HG03108 (cell line): Measurements from ENCODE around the gene EFNA4.

ENCODE experiments used
- ATAC-seq: cut with Tn5 transposase; IDR thresholded peaks from one replicate; pipeline ENCODE4 v1.9.1; 2021; ENCODE audit warnings: moderate library complexity; ENCODE audit not compliant: unreplicated experiment

EFNA4 gene

DNA sequence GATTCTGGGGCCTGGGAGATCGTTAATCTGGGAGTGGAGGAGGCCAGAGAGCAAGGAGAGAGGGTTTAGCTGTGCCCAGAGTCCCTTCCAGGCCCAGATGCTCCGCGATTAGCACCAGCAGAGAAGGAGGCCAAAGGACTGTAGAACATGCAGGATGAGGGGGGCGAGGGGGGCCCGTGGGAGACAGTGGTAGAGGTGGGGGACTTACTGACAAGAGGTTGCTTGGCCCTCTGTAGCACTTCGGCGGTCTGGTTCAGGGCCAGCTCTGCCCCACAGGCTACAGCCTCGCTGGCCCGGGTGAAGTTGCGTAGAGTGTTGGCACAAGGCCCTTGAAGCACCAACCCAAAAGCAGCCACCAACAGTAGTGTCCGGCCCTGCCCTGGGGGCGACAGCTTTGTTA is 30.7 kb upstream of the EFNA4 start:
- no peak for ATAC-seq

DNA sequence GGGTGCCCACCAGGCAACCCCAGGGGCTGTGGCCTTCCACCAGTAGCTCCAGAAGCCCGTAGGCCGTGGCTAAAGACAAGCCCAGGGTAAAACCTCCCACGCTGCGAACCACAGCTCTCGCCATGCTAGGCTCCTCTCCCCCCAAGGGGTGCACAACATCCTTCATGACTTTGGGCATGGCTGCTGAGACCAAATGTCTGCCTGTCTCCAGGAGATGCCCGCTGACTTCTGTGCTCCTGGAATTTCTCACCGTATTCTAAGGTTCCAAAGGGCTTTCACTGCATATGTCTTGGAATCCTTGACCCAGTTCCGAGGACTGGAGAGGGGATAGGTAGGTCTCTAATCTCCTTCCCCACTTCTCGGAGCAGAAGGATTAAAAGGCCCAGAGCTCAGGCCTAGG is 30.0 kb upstream of the EFNA4 start, which contains the start of the genes DCST1 and DCST2:
DCST1 (plus strand) TSS at position 301 of the 400 bp plus-strand sequence. CDS start 213 bp downstream, outside the sequence.
DCST2 (minus strand) TSS at position 258 of the 400 bp plus-strand sequence; CDS start at position 178, 80 bp downstream.
- no peak for ATAC-seq

DNA sequence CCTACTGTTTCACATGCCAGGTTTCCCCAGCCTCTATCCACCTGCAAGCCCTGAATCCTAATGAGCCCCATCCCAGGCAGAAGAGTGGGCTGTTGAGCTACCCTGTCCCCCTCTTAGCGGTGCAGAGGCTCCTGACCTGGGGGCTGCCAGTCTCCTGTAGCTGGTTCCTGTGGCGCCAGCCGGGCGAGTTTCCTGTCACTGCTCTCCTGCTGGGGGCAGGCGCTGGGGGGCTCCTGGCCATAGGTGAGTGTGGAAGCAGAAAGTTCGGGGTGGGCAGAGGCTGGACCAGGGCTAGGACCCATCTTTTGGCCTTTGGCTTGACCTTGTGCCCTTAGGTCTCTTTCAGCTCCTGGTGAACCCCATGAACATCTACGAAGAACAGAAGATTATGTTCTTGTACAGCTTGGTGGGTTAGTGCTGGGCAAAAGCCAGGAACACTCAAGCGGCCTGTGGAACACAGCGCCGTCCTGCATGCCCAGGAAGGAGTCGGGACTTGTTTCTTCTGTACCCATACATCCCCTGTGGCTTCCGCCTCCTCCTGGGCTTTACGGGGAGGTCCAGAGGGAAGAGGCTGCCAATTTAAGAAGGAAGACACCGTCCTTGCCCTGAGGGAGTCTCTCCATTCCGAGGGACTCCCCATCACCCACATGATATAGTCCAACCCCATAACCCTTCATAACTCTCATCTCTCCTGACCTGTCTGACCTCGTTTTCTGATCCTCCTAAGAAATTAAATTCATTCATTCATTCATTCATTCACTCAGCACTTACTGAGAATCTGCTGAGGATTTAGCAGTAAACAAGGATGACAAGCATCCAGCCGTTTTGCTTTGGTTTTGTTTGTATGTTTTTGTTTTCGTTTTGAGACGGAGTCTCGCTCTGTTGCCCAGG is 29.0 kb upstream of the EFNA4 start:
- ATAC-seq, result no peak

DNA sequence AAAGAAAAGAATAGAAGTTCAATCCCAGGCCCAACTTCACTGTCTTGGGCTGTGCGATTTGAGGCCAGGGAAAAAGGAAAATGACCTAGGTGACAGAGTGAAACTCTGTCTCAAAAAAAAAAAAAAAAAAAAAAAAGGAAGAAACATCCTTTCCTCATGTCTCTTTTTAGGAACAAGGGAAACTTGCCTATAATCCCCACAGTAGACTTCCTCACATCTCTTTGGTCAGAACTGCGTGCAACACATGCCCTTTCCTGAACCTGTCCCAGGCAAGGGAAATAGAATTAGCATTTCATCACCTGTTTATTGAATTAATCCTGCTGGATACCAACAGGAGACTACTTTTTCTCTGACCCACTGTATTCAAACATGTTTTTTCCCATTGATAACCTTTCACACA is 27.6 kb upstream of the EFNA4 start:
- ATAC-seq, result no peak

DNA sequence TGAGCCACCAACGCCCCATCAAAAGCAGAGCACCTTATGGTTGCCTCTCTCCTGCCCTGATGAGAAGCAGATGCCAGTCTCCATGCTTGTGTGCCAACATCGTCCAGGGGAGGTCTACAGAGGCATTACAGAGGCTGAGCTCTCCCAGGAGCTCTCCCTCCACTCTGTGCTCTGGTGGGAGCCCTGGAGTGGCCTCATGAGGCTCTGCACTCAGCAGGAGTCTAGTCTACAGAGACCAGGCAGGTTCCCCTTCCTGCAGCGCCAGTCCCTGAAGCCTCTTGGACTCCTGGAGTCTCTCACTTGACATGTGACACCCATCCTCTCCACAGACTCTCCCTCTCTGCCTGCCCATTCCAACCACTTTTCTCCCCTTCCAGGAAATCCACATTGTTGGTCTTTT is 26.5 kb upstream of the EFNA4 start:
- no peak for ATAC-seq

DNA sequence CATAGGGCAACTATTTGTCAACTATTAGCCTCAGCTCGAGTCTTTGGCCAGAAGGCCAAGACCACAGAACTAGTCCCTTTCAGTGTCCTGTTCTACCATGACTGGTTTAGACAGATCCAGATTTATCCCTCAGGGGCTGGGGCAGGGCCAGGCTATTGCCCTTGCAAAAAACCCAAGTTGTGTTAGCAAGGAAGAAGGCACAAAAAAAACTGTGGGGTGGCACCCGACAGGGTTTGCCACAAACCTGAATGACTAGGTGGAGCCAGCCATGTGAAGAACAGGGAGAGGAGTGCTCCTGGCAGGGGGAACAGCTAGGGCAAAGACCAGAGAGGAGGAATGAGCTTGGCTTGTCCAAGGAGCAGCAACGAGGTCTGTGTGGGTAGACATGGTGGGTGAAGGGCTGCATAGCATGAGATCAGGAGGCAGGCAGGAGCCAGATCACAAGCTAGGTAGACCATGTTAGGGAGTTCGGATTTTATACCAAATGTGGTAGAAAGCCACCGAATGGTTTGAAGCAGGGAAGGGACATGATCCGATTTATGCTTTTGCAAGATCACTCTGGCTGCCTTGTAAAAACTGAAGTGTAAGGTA is 25.6 kb upstream of the EFNA4 start:
- ATAC-seq, result no peak

DNA sequence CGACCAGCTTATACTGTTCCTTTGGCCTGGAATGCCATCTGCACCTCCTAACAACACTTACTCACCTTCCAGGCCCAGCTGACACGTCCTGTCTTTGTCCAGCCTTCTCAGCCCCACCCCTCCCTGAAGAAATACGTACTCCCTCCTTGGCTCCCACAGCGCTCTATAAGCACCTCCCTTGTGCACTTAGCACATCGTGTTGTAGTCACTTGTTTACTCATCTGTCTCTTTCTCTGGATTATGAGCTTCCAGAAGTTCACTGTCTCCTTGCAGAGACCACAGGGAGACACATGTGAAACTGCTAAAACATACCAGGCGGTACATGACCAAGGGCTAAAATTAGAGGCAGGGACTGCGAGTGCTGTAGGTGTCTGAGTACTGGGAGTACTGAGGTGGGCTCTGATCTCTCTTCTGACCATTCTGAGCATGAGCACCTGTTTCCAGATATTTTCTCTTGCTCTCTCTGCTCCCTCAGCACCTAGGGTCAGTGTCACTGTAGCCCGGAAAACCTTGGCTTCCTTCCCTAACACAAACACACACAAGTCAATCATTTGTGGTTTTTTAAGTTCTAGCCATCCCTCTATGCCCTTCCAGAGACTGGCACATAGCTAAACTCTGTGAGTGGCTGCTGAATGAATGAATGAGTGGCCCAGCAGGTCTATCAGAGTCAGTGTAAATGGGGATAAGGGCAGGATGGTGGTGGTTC is 24.8 kb upstream of the EFNA4 start:
- ATAC-seq, result no peak

DNA sequence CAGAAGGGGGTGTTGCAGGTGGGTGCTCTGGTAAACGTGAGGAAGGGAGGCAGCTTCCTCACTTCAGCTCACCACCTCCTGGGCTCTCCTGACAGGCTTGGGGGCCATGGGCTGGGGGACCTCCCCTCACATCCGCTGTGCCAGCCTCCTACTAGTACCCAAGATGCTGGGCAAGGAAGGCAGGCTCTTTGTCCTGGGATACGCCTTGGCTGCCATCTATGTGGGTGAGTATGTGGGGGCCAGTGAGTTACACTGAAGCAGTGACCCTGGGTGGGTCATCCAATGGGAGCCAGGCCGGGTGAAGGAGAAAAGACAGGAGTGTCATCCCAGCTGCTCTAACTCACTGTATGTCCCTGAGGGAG is 24.3 kb upstream of the EFNA4 start:
- ATAC-seq, result no peak

DNA sequence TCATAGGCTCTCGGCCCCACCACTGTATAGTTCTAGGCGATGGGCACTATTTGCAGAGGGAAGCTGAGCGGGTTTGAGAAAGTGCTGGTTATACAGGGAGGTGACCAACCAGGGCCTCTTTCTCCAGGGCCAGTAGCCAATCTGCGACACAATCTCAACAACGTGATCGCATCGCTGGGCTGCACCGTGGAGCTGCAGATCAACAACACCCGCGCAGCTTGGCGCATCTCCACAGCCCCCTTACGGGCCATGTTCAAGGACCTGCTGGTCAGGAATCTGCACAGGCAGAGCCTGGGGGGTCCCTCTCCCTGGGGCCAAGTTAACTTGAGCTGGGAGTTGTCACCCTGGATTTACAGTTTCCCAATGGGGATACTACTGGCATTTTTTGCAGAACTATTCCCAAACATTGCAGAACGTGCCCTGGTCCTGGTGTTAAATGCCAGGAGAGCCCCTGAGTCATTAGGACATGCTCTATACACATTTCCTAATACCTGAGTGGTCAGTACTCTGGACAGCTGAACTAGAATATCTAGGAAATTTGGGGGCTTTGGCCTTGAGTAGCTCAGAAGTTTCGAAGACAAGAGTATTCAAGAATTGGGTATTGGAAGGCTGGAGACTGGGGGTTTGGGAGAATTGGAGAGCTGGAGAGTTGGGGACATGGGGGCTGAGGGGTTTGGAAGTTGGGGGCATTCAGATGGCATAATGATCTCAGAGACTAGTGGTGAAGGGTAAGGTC is 23.0 kb upstream of the EFNA4 start:
- ATAC-seq, result no peak

DNA sequence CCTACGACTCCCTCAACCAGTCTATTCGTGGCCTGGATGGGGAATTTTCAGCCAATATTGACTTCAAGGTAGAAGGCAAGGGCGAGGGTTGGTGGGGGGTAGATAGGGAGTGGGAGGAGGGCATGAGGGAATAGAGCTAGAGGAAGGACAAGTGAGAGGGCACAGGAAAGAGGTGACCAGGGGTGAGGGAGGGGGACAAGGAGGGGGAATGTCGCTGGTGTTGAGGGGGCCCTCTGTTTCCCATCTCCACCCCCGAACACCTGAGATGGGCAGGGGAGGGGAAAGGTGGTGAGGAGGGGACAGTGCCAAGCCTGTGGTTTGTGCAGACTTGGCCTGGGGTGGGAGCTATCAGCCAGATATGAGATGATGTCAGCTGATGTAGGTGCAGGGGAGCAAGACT is 20.8 kb upstream of the EFNA4 start:
- ATAC-seq, result no peak

DNA sequence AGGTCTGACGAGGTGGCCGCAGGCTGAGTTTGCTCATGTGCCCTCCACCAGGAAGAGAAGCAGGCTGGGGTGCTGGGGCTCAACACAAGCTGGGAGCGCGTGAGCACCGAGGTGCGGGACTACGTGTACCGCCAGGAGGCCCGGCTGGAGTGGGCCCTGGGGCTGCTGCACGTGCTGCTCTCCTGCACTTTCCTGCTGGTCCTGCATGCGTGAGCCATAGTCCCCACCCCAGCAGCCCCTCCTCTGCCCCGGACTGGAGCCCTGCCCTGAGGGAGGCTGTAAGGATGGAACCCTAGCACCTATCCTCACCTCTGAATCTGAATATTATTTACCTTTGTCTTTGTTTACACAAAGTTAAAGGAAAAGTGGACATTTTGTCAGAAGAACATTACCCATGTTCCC is 20.2 kb upstream of the EFNA4 start:
- no peak for ATAC-seq

DNA sequence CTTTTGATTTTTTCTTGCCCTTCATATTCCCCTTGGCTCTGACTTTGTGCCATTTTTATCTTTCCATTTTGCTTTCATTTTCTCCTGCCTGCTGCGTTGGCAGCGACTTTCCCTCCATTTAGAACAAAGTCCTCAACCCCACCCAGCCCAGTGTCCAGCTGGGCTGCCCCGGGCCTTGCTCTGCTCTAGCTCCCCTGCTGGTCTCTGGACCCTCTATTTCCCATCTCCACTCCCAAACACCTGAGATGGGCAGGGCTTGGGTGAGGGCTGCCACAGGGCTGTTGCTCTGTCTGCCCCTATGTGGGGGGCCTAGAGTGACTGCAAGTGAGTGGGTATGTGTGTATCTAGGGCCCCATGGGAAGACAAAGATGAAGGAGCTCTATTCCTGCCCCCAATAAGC is 19.7 kb upstream of the EFNA4 start:
- ATAC-seq, result no peak

DNA sequence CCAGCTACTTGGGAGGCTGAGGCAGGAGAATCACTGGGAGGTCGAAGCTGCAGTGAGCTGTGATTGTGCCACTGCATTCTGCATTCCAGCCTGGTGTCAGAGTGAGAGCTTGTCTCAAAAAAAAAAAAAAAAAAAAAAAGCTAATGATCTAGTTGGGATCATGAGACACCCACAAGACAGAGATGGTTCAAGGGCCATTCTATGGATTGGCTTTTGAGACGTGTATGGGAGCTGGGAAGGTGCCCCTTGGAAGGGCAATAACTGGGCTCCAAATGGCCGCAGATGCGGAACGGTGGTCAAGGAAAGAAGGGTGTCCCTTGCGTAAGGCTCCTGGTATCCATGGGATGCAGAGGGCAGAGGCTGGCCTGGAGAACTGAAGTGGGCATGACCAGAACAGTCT is 19.2 kb upstream of the EFNA4 start:
- no peak for ATAC-seq

DNA sequence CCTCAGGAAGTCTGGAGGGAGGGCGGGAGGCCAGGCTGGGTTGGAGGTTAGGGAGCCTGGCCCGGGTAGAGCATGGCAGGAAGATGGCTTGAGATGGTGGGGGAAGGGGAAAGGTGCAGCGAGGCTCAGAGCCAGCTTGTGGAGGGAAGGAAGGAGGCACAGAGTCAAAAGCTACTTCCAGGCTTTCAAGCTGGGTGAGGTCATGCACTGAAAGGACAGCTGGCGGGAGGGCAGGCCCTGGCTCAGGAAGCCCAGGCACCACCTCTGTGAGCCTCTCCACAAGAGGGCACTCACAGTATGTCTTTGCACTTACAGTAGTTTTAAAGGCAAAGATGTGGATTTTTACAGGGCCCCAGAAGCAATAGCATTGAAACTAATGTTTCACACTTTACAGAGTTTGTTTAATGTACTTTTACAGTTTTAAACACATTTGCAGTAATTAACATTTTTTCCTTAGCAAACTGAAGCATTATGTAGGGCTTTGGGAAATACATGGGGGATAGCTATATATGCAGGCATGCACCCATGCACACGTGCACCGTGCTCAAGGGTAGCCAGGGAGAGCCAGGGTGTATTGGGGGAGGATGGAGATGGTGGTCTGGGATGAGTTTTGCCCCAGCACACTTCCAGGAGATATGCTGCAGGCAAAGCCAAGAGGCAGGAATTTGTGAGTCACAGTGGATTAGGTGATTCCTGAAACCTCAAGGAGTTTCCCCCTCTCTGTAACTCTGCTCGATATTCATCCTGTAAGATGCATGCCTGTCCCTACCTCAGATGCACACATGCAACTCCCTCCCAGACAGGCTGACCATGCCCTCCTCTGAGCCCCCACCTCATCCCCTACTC is 18.5 kb upstream of the EFNA4 start:
- ATAC-seq, result no peak

DNA sequence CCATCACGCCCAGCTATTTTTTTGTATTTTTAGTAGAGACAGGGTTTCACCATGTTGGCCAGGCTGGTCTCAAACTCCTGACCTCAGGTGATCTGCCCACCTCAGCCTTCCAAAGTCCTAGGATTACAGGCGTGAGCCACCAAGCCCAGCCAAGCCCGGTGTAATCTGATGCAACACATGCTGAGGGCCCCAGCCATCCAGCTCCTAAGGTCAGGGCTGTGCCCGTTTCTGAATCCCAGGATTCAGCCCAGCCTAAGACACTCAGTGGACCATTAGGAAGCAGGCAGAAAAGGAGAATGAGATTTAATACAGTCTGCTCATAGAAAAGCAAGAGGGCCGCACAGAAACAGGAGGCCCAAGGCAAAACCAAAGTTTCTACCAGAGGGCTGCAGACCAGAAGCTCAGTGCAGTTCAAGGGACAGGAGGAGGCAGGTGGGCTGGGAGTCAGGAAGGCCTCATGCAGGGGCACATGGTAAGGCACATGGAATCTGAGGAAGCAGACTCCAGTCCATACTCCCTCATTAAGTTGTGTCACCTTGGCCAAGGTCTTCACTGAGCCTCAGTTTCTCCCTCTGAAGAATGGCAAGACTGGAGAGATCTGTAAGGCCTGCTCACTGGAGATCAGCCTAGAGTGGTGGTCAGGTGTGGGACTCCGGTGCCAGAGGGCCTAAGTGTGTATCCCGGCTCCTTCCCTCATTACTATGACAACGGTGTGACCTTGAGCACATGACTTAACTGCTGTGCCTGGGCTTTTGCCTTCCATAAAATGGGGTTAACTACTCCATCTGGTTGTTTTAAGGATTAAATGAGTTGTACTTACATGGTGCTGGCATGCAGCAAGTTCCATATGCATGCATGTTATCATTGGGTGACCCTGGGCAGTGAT is 14.8 kb upstream of the EFNA4 start:
- ATAC-seq, result no peak

DNA sequence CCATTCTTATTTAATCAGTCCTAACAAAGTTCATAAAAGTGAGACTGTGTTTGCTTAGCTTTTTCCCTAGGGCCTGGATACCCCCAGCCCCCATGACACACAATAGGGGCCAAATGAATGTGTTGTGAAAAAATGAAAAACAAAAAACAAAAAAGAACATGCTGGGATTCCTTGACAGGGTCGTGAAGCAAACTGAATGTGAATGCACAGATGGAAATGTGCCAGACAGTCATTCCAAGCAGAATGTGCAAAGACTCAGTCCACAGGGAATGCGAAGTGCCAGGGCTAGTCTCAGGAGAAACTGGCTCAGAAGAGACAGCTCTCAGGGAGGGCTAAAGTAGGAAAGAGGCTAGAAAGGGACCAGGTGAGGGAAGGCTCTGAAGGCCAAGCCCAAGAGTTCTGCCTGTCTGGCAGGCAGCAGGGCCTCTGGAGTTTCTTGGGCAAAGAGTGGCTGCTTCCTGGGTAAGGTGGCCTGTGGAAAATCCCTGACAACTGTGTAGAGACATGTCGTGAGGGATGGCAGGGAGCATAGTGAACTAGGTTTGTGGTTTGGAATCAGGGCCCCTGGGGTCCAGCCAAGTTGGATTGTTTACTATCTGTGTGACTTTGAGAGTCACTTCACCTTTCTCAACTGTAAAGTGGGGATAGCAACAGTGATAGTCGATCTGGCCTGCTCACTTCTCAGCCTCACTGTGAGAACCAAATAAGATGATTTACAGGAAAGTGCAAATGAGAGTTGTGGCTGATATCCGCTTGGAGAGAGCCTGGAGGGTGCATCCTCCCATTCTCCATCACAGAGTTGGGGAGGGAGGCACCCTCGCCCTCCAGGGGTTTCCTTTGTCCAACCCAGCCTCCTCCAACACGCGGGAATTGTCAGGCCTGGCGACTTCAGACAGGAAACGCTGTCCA is 13.6 kb upstream of the EFNA4 start:
- no peak for ATAC-seq

DNA sequence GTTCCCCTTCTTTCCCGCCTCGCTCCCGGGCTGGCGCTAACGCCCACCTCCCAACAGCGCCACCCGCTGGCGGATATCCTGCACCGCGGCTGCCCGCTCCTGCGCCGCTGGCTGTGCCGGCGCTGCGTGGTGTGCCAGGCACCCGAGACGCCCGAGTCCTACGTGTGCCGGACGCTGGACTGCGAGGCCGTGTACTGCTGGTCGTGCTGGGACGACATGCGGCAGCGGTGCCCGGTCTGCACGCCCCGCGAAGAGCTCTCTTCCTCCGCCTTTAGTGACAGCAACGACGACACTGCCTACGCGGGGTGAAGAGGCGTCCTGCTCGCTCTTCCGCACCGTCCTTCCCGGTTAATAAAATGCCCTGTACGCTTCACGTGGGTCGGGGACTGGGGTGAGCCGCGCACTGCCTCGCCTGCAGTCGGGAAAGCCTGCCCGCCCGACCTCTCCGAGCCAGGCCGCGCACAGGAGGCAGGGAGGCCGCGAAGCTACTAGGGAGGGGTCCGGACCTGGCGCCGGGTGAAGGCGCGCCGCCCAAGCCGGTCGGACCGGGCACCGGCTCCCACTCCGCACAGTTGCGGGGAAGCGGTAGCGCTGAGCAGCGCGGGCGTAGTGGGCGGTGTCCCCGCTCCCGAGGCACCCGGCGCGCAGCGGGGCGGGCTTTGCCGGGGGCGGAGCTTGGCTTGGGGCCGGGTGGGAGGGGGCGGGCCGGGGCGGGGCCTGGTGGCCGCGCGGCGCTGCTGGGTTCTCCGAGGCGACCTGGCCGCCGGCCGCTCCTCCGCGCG is 12.8 kb upstream of the EFNA4 start, which contains the start of gene ADAM15:
ADAM15 (plus strand) TSS at position 757 of the 782 bp plus-strand sequence. CDS start 71 bp downstream, outside the sequence.
- peak; percentile 49 for ATAC-seq
